ENCODE measurements around the gene RETREG3.
"Not testable (repeated sequence)": the region's sequence is repeated elsewhere in the genome, so short reads cannot be mapped to it uniquely, and the experiment has no call there.

The RETREG3 gene

GRCh38 chr17:42554250-42555121 is 54.7 kb downstream of the RETREG3 start:
- TF ChIP-seq GATA3 (IDR thresholded peaks at IDR 0.05; ENCODE audit: low read depth, low read length) (no peak), GATA2 (IDR thresholded peaks at IDR 0.05; ENCODE audit: low read depth, low read length) (no peak)

GRCh38 chr17:42553866-42554249 is 55.3 kb downstream of the RETREG3 start:
- TF ChIP-seq GATA3 (IDR thresholded peaks at IDR 0.05; ENCODE audit: low read depth, low read length), result no peak

GRCh38 chr17:42553161-42553818 is 55.9 kb downstream of the RETREG3 start:
- TF ChIP-seq GATA3 (IDR thresholded peaks at IDR 0.05; ENCODE audit: low read depth, low read length), result no peak
- no peak for TF ChIP-seq GATA2 (IDR thresholded peaks at IDR 0.05; ENCODE audit: low read depth, low read length)

- TF ChIP-seq GATA2, GATA3 (IDR thresholded peaks at IDR 0.05; ENCODE audit: low read depth, low read length): not testable (repeated sequence)
These were observed 56.4 kb downstream of the RETREG3 start, which contains the start of gene HSD17B1 for GRCh38 chr17:42552736-42553135. Gene HSD17B1, plus strand, starts transcription at chr17:42552923. Its CDS starts 11 bp downstream, at chr17:42552934.

GRCh38 chr17:42548993-42549755 is 60.0 kb downstream of the RETREG3 start:
- TF ChIP-seq GATA3 (IDR thresholded peaks at IDR 0.05; ENCODE audit: low read depth, low read length) (no peak), GATA2 (IDR thresholded peaks at IDR 0.05; ENCODE audit: low read depth, low read length) (no peak)

GRCh38 chr17:42548070-42548837 is 60.9 kb downstream of the RETREG3 start:
- no peak for TF ChIP-seq GATA3 (IDR thresholded peaks at IDR 0.05; ENCODE audit: low read depth, low read length)
- TF ChIP-seq GATA2 (IDR thresholded peaks at IDR 0.05; ENCODE audit: low read depth, low read length), result no peak

- TF ChIP-seq GATA3 (IDR thresholded peaks at IDR 0.05; ENCODE audit: low read depth, low read length), result no peak
- TF ChIP-seq GATA2 (IDR thresholded peaks at IDR 0.05; ENCODE audit: low read depth, low read length), result no peak
These were observed 61.5 kb downstream of the RETREG3 start for GRCh38 chr17:42547698-42548069.

- TF ChIP-seq GATA3 (IDR thresholded peaks at IDR 0.05; ENCODE audit: low read depth, low read length), result no peak
- TF ChIP-seq GATA2 (IDR thresholded peaks at IDR 0.05; ENCODE audit: low read depth, low read length), result no peak
These were observed 62.1 kb downstream of the RETREG3 start for GRCh38 chr17:42547001-42547461.

- TF ChIP-seq GATA3 (IDR thresholded peaks at IDR 0.05; ENCODE audit: low read depth, low read length) (no peak), GATA2 (IDR thresholded peaks at IDR 0.05; ENCODE audit: low read depth, low read length) (no peak)
These were observed 64.3 kb downstream of the RETREG3 start for GRCh38 chr17:42544874-42545283.

GRCh38 chr17:42543190-42544079 is 65.7 kb downstream of the RETREG3 start:
- TF ChIP-seq GATA3 (IDR thresholded peaks at IDR 0.05; ENCODE audit: low read depth, low read length) (no peak), GATA2 (IDR thresholded peaks at IDR 0.05; ENCODE audit: low read depth, low read length) (no peak)

GRCh38 chr17:42541041-42541833 is 67.9 kb downstream of the RETREG3 start:
- no peak for TF ChIP-seq GATA2 (IDR thresholded peaks at IDR 0.05; ENCODE audit: low read depth, low read length)
- no peak for TF ChIP-seq GATA3 (IDR thresholded peaks at IDR 0.05; ENCODE audit: low read depth, low read length)

- no peak for TF ChIP-seq GATA3 (IDR thresholded peaks at IDR 0.05; ENCODE audit: low read depth, low read length)
- no peak for TF ChIP-seq GATA2 (IDR thresholded peaks at IDR 0.05; ENCODE audit: low read depth, low read length)
These were observed 70.7 kb downstream of the RETREG3 start for GRCh38 chr17:42538482-42538881.

Data from SH-SY5Y (cell line).